BLaER1 (cell line): ENCODE measurements around the gene ABL1.

Experiments used
- H3K27ac ChIP-seq: shearing (Covaris generic); formaldehyde crosslinking; 2 replicates; pipeline ENCODE4 v1.8.1; 2022
- H3K27me3 ChIP-seq: shearing (Covaris generic); formaldehyde crosslinking; 2 replicates; pipeline ENCODE4 v1.8.1; 2022
- H3K36me3 ChIP-seq: shearing (Covaris generic); formaldehyde crosslinking; 2 replicates; pipeline ENCODE4 v1.8.1; 2022
- H3K4me1 ChIP-seq: shearing (Covaris generic); formaldehyde crosslinking; 2 replicates; pipeline ENCODE4 v1.8.1; 2022
- H3K4me2 ChIP-seq: shearing (Covaris generic); formaldehyde crosslinking; 2 replicates; pipeline ENCODE4 v1.8.1; 2022
- H3K4me3 ChIP-seq: shearing (Covaris generic); formaldehyde crosslinking; 2 replicates; pipeline ENCODE4 v1.8.1; 2022
- H3K9ac ChIP-seq: shearing (Covaris generic); formaldehyde crosslinking; 2 replicates; pipeline ENCODE4 v1.8.1; 2022
- H3K9me3 ChIP-seq: shearing (Covaris generic); formaldehyde crosslinking; 2 replicates; pipeline ENCODE4 v1.8.1; 2022
- H4K20me1 ChIP-seq: shearing (Covaris generic); formaldehyde crosslinking; 2 replicates; pipeline ENCODE4 v1.8.1; 2022
- Cebpa-rat ChIP-seq: shearing (Covaris generic); IDR thresholded peaks from 2 replicates; pipeline ENCODE4 v1.8.1; 2022

The ABL1 gene

DNA sequence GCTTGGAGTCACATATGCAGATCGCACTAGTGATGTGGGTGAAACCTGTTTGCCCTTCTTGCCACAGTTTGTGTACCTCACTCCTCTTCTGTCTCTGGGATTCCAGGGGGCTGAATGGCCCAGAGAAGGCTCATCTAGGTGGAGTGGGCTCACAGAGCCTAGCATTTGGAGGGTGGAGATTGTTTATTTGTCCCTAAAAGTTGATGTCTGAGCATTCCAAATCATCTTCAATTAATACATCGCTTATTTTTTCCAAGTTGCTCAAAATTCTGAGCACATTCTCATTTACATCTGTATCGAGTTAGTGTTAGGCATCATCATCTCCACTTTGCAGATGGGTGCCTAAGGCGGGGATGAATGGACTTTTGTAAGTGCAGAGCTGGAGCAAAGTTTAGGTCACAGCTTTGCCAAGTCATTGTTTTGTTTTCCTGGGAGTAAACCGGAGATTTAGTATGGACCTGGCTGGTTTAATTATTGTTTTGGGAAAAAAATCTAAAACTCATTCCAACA lies 2.0 kb downstream of the ABL1 start:
- no peak for TF ChIP-seq Cebpa-rat
- Histone ChIP-seq H3K36me3 (peaks cover 9% of the 10 kb centered on the region; the same call in 1 of the 2 replicates), H3K9ac (peak overlapping the region; percentile 97), H4K20me1 (peaks cover 61% of the 10 kb centered on the region), H3K4me3 (peak overlapping the region; percentile 75), H3K4me1 (peaks cover 49% of the 10 kb centered on the region), H3K27me3 (no peaks in the 10 kb centered on the region), H3K4me2 (peak overlapping the region; percentile 85), H3K9me3 (no peaks in the 10 kb centered on the region), H3K27ac (peak overlapping the region; percentile 21; the same call in 1 of the 2 replicates)

DNA sequence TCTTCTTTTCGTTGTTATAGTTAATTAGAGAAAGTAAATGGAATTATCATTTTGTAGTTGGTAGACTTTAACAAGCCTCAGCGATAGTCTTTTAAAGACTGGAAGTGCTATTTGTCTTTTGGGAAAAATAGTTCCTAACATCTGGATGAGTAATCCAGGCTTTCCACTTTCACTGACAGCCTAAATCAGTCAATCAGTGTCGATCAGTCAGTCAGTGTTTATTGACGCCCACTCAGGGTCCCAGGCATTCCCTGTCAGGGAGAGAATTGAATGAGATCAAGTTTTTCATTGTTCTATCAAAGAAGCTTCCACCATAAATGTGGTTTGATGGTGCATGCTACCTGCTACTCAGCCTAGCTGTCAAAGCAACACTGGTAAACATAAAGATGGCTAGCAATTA lies 2.6 kb downstream of the ABL1 start:
- Histone ChIP-seq H3K27me3 (no peaks in the 10 kb centered on the region), H3K36me3 (peaks cover 9% of the 10 kb centered on the region; the same call in 1 of the 2 replicates), H3K4me3 (no peak overlapping the region), H3K9me3 (no peaks in the 10 kb centered on the region), H3K4me1 (peaks cover 53% of the 10 kb centered on the region), H4K20me1 (peaks cover 66% of the 10 kb centered on the region), H3K9ac (0 out of 2 replicates have a peak overlapping the region, but pooled peaks have one; percentile 97), H3K27ac (no peak overlapping the region), H3K4me2 (peak overlapping the region; percentile 85)
- no peak for TF ChIP-seq Cebpa-rat

DNA sequence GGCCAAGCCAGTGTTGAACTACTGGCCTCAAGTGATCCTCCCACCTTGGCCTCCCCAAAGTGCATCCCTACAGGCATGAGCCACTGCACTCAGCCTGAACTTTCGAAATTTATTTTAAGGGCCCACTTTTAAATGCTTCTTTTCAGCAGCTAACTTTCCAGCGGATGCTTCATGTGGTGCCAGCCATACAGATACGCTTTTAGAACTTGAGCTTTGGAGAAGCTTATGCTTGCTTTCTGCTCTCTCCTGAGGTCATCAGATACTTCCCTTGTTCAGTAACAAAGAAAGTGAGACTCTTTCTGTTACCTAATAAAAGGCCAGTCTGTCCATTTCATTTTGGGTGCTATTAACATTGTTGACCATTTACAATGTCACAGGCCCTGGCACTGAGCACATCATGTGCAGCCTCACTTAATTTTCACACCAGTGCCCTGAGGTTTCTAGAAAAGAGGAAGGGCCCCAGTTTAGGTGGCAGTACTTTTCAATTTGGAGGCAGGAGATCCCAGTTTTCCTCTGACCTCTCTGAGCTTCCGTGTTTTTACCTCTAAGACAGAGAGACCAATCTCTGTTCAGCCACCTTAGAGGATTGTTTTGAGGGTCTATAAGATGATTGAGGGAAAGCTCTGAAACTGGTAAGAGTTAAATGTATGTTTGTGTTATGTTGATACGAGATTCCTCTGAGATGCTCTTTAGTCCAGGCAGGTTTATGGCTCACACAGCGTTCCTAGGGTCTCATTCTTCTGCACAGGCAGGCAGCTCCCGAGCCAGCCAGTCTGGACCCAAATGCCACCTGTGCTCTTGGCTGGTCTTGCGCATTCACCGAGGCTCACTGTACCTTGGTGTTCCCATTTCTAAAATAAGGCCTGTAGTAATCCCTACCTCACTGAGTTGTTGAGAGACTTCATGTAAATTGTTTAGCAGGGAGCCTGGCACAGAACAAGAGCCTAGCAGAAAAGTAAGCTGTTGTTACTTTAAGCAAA lies 4.4 kb downstream of the ABL1 start:
- no peak for TF ChIP-seq Cebpa-rat
- Histone ChIP-seq H3K4me2 (peak overlapping the region; percentile 8), H3K4me1 (peaks cover 60% of the 10 kb centered on the region), H3K27me3 (no peaks in the 10 kb centered on the region), H3K9me3 (no peaks in the 10 kb centered on the region), H4K20me1 (peaks cover 84% of the 10 kb centered on the region), H3K9ac (no peak overlapping the region), H3K4me3 (no peak overlapping the region), H3K36me3 (peaks cover 9% of the 10 kb centered on the region; the same call in 1 of the 2 replicates), H3K27ac (no peak overlapping the region)

DNA sequence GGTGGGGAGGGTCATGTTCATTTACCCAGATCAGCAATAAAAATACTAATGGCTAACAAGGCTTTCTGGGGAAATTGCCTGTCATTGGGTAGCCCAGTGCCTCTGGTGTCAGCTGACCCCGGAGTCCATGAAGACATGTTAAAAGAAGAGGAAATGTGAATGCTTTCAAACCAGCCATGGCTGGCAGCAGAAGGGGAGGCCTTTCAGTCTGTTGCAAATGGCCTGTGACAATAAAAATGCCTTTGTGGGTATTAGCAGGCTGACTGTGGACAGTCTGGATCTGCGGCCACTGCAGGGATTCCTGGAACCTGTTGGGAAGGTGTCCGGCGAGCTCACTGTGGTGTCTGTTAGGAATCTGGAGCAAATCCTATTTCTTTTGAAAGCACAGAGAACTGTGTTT lies 7.5 kb downstream of the ABL1 start:
- Histone ChIP-seq H3K9me3 (no peaks in the 10 kb centered on the region), H3K4me1 (peaks cover 60% of the 10 kb centered on the region), H4K20me1 (peaks cover 100% of the 10 kb centered on the region), H3K4me3 (no peak overlapping the region), H3K27me3 (no peaks in the 10 kb centered on the region), H3K36me3 (peaks cover 23% of the 10 kb centered on the region; the same call in 1 of the 2 replicates), H3K4me2 (no peak overlapping the region), H3K27ac (no peak overlapping the region), H3K9ac (no peak overlapping the region)
- TF ChIP-seq Cebpa-rat = no peak

DNA sequence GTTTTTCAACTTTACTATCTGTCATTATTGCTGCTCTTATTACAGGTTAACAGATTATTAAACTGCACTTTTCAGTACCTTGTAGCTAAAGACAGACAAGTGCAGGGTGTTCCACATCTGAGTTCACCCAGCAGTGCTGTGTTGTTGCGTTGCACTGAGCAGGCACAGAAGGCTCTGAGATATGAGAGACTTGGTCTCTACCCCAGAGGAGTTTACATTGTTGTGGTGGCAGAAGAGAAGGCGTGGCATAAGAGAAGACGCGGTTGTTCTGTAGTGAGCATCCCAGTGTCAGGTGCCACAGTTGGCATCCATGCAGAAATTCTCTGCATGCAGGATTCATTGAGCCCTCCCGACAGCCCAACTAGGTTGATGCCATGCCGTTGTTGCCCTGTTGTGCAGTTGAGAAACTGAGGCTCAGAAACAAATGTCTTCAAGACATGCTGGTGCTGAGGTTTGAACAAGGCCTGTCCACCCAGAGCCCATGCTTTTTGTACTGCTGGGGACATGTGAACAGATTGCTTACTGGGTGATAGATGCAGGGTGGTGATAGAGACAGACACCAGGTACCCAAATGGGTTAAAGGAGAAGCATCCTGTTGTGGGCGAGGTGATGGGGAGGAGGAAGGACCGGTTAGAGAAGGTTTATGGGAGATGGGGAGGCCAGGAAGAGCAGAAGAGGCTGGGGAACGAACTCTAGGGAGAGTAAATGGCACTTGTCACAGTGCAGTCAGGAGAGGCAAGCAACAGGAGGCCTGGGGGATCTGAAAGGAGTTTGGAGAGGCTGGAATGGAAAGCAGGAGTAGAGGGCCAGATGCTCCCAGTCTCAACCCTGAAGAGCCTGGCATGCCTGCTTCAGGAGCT lies 8.2 kb downstream of the ABL1 start:
- no peaks in the 10 kb centered on the region for H3K27me3 ChIP-seq
- peaks cover 52% of the 10 kb centered on the region for H3K4me1 ChIP-seq
- H3K4me3 ChIP-seq = no peak overlapping the region
- no peak overlapping the region for H3K4me2 ChIP-seq
- H4K20me1 ChIP-seq = peaks cover 100% of the 10 kb centered on the region
- peaks cover 30% of the 10 kb centered on the region; the same call in 1 of the 2 replicates for H3K36me3 ChIP-seq
- no peak for TF ChIP-seq Cebpa-rat
- H3K9me3 ChIP-seq = no peaks in the 10 kb centered on the region
- H3K27ac ChIP-seq = no peak overlapping the region
- no peak overlapping the region for H3K9ac ChIP-seq

DNA sequence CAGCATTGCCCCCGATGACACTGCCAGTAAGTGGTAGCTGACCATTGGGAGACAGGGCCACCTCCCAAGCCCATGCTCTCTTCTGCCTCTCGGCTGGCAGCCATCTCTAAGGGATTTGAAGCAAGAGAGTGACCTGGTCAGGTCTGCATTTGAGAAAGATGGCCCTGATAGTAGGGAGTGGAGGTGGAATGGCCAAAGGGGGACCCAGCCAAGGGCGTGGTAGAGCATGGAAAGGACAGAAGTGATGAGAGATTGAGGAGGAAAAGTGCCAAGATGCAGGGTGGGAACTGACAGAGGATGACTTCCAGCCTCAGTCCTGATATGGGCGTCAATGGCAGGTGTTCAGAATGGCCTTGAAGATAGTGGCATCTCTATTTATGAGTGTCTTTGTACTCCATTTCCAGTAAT lies 9.0 kb downstream of the ABL1 start:
- no peak for TF ChIP-seq Cebpa-rat
- Histone ChIP-seq H3K9me3 (no peaks in the 10 kb centered on the region), H3K27ac (no peak overlapping the region), H3K4me1 (peaks cover 45% of the 10 kb centered on the region), H3K4me2 (no peak overlapping the region), H3K9ac (no peak overlapping the region), H3K27me3 (no peaks in the 10 kb centered on the region), H3K4me3 (no peak overlapping the region), H4K20me1 (peaks cover 100% of the 10 kb centered on the region), H3K36me3 (peaks cover 30% of the 10 kb centered on the region; the same call in 1 of the 2 replicates)

DNA sequence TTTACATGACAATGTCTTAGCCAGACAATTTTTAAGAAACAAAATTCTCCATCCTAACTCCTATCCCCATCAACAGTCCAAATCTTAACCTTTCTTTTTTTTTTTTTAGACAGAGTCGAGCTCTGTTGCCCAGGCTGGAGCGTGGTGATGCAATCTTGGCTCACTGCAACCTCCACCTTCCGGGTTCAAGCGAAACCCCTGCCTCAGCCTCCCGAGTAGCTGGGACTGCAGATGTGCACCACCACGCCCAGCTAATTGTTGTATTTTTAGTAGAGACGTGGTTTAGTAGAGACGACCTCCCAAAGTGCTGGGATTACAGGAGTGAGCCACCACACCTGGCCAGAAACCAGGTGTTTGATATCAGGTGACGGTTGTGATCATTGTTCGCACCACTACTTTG lies 10.2 kb downstream of the ABL1 start:
- H3K4me2 ChIP-seq = 0 out of 2 replicates have a peak overlapping the region, but pooled peaks have one; percentile 19
- peaks cover 34% of the 10 kb centered on the region for H3K4me1 ChIP-seq
- no peak overlapping the region for H3K9ac ChIP-seq
- peaks cover 40% of the 10 kb centered on the region for H3K36me3 ChIP-seq
- no peak overlapping the region for H3K27ac ChIP-seq
- H3K4me3 ChIP-seq = no peak overlapping the region
- H3K27me3 ChIP-seq = no peaks in the 10 kb centered on the region
- peaks cover 100% of the 10 kb centered on the region for H4K20me1 ChIP-seq
- 0 out of 2 replicates have a peak, but pooled peaks have one; percentile 45 for TF ChIP-seq Cebpa-rat
- no peaks in the 10 kb centered on the region for H3K9me3 ChIP-seq

DNA sequence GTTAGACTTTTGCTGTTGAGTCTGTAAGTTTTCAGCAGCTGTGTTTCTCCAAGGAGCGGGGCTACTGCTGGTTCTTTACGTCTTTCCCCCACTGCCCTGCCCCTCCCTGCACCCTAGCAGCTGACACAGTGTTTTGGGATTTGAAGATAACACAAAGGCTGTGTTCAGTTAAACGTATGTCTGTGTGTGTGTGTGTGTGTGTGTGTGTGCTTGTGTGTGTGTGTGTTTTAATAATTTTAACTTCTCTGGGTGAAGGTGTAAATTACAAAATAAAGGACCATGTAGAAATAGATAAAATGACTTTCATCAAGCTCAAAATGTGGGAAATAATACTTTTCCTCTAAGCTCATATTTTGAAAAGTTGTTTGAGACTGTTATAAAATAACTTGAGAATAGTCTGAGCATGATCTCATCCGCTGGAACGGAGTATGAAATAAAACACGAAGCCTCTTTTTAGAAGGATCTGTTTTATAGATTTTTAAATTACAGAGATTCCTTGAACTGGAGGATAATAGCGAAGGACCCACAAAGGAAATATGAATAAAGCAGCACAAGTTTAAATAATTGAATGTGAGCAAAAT lies 10.9 kb downstream of the ABL1 start:
- no peaks in the 10 kb centered on the region for H3K9me3 ChIP-seq
- H3K27me3 ChIP-seq = no peaks in the 10 kb centered on the region
- no peak for TF ChIP-seq Cebpa-rat
- H3K4me3 ChIP-seq = no peak overlapping the region
- no peak overlapping the region for H3K4me2 ChIP-seq
- peaks cover 34% of the 10 kb centered on the region for H3K4me1 ChIP-seq
- no peak overlapping the region for H3K9ac ChIP-seq
- peaks cover 41% of the 10 kb centered on the region for H3K36me3 ChIP-seq
- peaks cover 100% of the 10 kb centered on the region for H4K20me1 ChIP-seq
- no peak overlapping the region for H3K27ac ChIP-seq
